CD4-positive, alpha-beta T cell treated with Interleukin-12 subunit alpha and Interleukin-12 subunit beta, for 1 hour (primary cell): ENCODE measurements around the gene BRIX1.
"Not testable (repeated sequence)": the region's sequence is repeated elsewhere in the genome, so short reads cannot be mapped to it uniquely, and the experiment has no call there.

Source experiments
- DNase-seq: peaks from one replicate; pipeline ENCODE4 v3.0.0-alpha.2; 2020

BRIX1 gene

DNA sequence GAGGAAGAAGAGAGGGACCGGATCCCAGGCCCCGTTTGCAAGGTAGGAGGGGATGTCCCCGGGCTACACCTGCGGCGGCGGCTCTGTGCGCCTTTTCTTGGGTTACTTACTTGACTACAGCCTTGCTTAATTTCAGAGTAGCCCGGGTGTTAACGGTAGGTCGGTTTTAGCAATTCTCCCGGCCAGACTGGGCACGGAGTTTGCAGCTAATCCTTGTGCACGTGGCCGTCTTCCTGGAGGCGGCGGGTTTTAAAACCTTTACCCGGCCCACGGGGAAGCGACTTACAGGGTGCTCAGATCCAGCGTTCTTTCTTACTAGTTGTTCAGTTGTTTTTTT lies 313 bp downstream of the BRIX1 start:
- DNase-seq, result no peak

DNA sequence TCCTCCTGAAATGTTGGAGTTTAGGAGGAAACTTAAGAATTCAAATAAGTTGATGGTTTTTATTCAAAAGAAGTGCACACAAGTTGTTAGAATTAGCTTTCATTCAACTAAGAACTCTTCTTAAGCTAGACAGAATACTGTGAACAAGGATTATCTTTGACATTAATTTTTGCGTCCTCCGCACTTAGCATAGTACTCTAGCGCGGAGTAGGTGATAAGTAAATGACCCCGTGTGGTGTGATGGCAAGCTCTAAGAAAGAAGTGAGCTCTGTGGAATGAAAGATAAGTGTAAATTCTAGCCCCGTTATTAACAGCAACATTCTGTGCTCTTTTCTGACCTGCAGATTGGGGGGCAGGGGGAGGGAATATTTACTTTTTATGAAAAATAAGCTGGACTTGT lies 1.0 kb downstream of the BRIX1 start:
- DNase-seq, result no peak

DNA sequence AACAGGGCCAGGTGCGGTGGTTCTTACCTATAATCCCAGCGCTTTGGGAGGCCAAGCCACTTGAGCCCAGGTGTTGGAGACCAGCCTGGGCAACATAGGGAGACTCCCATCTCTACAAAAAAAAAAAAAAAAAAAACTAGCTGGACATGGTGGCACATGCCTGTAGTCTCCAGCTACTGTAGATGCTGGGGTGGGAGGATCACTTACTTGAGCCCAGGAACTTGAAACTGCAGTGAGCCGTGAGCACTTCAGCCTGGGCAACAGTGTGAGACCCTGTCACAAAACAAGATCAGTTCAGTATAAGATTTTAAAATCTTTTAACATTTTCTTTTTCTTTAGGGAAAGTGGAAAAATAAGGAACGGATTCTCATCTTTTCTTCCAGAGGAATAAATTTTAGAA lies 2.5 kb downstream of the BRIX1 start:
- DNase-seq, result no peak

DNA sequence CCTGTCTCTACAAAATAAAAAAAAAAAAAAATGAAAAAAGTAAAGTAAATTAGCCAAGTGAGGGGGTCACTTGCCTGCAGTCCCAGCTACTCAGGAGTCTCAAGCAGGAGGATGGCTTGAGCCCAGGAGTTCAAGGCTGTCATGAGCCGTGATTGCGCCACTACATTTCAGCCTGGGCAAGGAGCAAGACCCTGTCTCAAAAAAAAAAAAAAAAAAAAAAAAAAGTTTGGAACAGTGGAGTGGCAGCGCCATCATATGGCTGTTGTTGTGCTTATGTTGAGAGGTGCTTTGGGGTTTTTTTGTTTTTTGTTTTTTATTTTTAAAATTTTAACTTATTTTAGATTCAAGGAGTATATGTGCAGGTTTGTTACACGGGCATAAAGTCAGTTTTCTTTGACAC lies 3.6 kb downstream of the BRIX1 start:
- DNase-seq, result no peak

DNA sequence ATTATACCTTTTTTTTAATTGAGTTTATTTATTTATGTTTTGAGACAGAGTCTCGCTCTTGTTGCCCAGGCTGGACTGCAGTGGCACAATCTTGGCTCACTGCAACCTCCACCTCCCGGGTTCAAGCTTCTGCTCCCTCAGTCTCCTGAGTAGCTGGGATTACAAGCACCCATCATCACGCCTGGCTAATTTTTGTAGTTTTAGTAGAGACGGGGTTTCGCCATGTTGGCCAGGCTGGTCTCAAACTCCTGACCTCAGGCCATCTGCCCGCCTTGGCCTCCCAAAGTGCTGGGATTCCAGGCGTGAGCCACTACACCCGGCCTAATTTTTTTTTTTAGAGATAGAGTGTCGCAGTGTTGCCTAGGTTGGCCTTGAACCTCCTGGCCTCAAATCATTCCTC lies 7.7 kb downstream of the BRIX1 start:
- DNase-seq, result not testable (repeated sequence)

DNA sequence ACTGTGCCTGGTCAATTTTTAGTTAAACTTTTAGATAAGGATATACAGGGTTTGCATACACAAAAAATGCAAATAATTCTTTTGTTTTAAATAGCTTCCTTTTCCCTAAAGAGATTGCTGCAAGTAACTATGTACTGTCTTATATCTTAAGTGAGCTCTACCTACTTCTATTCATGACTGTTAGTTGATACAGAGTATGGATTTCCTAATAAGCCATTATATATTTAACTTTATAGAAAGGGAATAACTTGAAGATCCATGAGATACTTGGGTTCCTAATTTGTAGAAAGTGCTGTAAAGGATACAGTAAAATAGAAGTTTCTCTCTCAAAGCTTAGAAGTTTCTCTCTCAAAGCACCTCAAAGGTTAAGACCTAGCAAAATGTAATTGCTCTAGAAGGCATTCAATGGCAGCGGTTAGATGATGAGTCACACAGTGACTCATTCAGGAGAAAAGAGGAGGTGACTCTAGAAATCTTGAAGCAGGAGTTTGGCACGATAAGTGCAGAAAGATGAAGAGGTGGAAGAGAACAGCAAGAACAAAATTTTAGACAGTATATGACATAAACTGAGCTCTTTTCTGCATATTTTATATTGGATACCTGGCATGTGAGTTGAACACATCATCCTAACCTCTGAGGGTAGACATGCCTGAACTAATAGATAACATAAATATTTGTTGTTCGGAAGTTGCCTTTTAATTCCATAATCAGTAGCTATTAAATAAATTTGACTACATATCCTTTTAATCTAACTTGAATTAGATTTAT lies 8.4 kb downstream of the BRIX1 start:
- DNase-seq, result peak; percentile 9

DNA sequence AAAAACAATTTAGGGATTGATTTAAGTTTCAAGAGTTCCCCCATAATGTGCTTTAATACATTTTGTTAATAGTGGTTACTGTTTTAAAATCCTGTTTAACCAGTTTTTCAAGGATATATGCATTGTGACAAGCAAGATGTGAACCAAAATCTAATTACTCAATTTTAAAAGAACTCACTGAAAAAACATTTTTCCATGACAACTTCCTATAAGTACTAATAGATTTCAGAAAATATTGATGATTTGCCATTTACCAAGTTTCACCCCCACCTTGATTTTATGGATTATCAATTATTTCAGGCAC lies 8.9 kb downstream of the BRIX1 start:
- DNase-seq, result no peak

DNA sequence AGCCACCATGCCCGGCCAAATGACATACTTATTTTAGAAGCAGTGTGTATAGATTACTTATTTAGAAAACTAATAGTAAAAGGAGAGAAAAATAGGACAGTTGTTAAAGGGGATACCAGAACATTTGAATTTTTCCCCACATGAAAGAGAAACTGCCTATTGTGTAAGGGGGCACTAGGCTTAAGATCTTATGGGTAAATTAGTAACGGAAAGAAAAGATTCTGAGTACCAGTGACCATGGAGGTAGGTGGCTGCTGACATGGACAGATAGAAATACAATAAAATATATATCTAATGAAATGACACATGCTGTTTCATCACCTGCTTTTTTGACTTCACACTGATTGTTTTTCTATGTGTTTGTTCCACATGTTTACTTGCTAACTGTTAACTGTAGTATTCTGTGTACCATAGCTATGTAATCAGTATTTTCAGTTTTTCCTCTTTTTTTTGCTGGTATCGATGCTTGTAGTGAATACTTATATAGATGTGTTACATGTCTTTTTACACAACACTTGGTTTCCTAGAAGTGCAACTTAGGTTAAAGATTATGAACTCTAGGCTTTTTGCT lies 10.9 kb downstream of the BRIX1 start:
- no peak for DNase-seq

DNA sequence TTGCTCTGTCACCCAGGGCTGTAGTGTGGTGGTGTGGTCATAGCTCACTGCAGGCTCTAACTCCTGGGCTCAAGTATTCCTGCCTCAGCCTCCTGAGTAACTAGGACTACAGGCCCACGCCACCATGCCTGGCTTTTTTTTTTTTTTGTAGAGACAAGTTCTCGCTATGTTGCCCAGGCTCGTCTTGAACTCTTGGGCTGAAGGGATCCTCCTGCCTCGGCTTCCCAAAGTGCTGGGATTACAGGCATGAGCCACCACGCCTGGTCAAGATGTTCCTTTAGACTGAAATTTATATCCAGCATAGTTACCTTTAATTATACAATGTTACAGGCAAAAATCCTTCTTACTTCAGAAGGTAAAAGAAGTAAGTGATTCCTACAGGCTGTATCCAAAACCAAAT lies 12.3 kb downstream of the BRIX1 start:
- DNase-seq, result no peak

DNA sequence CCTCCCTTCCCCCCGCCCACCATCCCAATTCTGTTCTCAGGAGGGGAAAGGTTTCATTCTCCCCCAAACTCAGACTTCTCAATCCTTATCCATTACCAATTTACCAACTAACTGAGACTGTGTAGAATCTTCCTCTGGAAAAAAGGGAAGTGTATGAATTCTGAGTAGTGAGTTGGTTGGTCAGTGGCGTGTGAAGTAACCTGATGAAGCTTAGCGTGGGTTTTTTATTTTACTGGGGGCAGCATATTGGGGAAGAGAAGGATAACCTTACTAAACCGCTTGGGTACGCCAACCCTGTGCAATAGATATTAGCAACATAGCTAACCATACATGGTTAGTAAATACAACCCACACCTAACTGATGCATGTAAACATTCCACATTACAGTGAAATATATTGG lies 12.8 kb downstream of the BRIX1 start:
- DNase-seq, result no peak

DNA sequence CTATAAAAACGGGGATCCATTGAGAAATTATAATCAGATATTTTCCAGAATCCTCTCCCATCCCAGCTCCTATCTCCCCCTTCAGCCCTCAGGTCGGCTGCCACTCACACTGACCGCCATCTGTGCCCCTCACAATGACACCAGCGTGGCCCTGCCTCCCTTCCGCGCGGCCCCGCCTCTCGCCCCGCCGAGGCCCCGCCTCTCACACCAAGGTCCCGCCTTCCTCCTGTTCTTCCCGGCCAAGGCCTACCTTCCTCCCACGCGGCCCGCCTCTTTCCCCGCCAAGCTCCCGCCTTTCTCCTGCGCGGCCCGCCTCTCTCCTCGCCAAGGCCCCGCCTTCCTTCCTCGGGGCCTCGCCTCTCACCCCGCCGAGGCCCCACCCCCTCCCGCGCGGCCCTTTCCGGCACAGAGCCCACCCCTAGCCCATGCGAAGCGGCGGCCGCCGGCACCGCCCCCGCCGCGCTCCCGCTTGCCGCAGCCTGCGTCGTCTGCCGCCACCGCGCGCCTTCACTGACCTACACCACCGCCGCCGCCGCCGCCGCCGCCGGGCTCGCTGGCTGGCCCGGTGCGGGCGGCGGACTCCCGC lies 13.7 kb downstream of the BRIX1 start, which contains the start of gene DNAJC21:
Gene DNAJC21, plus strand, starts transcription at position 426 of the 586 bp plus-strand sequence. CDS start 261 bp downstream, outside the sequence.
- peak; percentile 98 for DNase-seq

DNA sequence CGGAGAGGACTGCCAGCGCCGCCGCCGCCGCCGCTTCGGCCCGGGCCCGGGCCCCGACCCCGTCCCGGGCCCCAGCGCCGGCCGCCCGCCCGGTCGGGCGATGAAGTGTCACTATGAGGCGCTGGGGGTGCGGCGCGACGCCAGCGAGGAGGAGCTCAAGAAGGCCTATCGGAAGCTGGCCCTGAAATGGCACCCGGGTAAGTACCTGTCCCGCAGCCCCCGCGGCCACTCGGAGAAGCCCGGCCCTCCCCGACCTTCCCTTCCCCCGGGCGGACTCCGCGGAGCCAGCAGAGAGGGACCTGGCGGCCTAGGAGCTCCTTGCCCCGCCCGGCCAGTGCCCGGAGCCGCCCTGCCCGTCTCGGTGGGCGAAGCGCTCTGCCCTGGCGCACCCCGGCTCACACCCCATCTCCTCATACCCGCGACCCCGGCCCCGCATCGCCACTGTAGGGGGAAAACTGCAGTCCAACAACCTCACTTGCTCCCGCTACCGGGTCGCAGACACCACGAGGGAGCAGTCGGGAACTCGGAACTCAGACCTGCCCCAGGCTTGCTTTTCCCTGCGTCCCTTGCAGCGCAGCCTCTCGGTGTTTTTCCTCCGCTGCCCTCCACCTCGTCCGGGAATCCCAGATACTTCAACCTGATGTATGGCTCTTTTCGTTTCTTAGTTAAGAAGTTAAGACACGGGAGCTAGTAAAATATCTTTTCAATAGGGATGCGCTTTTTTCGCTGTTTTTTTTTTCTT lies 14.4 kb downstream of the BRIX1 start:
- DNase-seq, result peak; percentile 86

DNA sequence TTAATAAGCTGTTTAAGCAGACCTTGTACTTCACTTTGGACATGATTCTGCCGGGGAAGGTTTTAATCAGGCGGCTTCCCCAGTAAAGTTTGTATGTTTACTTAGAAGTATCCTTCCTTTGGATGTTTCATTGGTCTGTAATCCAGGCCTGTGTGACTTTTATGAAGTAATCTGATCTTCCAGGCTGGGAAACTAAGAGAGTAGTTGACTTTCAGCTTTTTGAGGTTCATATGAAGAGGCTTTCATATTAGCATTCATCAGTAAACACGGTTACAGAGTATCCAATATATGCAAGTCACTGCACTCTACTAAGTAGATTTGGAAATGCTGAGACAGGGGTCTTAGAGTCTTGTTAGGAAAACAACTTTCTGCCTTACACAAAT lies 14.9 kb downstream of the BRIX1 start:
- no peak for DNase-seq

DNA sequence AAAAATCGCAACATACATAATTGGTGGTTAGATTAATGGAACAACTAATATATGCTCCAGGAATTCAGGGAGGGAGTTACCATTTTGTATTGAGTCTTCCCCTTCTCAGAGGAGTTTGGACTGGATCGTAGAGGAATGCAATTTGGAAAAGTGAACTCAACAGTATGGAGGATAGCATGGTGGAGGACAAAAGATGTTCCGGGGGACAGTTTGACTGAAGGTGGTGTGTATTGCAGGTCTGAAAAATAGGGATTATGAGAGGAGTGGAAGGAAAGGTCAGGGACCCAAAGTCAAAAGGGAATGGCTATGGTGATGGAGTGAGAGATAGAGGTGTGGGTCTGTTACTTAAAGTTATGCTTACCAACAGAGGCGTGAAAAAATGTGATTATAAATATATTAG lies 15.4 kb downstream of the BRIX1 start:
- DNase-seq, result no peak

DNA sequence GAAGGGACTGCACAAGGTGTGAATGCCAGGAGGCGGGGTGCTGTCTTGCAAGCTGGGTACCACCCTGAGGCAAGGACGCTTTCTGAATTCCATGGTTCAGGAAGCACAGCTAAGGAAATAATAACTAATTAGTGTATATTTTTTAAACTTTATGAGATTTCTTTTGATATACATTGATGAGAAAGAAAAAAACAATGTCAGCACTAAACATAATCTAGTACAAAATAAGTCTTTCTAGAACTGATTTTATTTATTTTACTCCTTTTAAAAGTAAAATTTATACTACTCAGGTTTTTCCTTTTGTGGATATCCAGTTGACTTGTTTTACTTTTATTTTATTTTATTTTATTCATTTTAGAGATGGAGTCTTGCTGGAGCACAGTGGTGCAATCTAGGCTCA lies 17.4 kb downstream of the BRIX1 start:
- DNase-seq, result no peak

DNA sequence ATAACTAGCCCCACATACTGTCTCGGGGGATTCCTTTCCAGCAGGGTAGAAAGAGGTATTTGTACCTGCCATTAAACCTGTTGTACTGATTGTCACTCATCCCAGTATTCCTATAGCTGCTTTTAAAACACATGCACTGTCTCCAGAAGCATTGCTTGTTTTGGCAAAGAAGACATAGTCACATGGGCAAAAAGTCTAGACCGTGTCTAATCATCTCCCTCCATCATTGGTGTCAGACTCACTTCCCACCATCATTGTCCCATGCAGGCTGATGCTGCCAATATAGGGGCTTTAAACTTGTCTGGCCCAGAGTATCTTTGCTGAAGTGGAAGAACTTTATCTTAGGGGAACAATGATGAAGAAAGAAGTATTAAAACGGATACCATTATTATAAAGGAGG lies 26.4 kb downstream of the BRIX1 start:
- DNase-seq, result no peak

DNA sequence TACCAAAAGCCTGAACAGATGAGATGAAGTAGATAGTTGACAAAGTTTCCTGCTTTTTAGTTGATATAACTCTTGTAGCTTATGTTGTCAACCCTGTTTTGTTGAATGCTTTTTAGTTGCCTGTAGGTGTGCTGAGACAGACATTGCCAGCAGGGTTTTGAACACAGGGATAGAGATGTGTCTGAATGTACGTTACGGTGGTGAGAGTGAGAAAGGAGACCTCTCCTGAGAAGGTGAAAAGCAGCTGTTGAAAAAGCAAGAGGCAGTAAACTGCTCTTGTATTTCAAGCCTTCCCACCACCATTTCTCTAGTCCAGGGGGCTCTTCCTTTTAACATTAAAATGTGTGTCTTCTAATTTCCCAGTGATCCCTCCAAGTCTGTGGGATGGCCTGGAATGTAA lies 28.5 kb downstream of the BRIX1 start:
- DNase-seq, result no peak

DNA sequence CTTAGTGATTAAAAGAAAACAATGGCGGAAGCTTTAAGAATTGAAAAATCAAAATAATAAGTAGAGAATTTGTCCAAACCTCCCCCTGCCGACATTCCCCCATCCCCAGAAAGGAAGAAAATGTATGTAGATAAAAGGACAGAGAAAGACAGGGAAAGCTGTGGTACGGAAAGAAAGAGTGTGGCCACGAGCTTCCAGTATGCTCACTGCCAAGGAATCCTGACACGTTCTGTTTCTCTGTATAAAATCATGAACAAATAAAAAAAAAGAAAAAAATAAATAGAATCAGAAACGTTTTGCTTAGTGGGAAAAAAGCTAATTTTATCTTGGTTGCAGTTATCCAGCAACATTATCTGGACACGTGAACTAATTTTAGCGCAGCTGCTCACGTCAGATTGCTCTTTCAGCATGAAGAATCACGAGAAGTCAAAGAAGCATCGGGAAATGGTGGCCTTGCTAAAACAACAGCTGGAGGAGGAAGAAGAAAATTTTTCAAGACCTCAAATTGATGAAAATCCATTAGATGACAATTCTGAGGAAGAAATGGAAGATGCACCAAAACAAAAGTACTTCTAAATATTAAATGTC lies 29.0 kb downstream of the BRIX1 start:
- DNase-seq, result no peak

DNA sequence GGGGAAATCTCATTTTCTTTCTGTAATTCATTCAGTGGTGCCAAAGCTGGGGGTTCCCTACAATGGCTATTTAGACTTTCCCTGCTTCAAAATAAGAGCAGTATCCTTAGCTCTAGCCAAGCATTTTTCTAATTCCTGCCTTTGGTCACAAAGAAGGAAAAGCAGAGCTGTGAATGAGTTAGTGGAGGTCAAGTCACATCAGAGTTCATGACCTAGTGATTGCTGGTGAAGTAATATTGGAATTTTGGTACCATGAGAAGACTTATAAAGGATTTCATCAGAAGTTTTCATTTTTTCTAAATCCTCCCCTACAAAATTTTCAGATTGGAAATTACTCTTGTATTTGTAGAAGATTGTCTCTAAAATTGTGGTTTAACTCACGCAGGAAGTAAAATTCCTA lies 41.8 kb downstream of the BRIX1 start:
- no peak for DNase-seq

DNA sequence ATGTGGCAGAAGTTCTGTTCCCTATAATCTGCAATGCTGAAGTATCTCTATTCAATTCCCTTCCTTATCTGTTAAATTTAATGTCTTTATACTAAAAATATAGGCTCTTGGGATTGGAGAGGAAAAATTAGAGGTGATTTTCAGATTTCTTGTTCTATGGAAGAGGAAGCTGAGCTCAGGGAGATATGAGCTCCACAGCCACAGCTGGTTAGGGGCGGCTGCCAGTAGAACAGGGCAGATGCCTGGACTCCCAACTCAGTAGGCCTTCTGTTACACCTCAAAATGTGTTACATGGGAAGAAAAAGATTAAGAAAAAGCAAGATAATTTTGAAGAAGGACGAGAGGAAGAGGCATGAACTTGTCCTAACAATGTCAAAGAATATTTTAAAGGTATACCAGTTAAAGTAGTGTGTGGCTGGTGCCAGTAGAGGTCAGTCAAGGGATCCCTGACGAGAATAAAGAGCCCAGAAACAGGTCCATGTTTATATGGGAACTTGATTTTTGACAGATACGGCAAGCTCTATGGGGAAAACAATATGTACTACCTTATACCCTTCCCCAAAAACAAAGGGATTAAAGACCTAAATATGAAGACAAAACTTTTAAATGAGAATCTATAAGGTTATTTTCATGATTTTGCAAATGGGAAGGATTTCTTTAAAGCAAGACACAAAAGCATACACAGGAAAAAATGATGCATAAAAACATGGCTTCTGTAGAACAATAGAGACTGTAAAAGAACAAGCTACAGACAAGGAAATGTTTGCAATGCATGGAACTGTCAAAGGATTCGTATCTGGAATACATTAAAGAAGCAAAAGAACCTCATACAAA lies 42.6 kb downstream of the BRIX1 start:
- peak; percentile 6 for DNase-seq

DNA sequence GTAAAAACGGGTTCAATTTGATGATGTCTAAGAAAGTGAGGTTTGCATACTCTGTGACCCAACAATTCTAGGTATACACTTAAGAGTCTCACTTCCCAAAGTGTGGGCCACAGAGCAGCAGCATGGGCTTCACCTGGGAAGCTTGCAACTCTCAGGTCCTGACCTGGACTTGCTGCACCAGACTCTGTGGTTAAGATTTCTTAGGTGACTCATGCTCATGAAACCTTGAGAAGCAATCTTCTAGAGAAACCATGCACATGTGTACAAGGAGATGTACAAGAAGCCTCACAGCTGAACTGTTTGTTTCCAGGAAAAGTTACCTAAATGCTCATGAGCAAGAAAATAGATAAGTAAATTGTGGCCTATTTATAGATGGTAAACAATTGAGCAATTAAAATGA lies 43.8 kb downstream of the BRIX1 start:
- no peak for DNase-seq

DNA sequence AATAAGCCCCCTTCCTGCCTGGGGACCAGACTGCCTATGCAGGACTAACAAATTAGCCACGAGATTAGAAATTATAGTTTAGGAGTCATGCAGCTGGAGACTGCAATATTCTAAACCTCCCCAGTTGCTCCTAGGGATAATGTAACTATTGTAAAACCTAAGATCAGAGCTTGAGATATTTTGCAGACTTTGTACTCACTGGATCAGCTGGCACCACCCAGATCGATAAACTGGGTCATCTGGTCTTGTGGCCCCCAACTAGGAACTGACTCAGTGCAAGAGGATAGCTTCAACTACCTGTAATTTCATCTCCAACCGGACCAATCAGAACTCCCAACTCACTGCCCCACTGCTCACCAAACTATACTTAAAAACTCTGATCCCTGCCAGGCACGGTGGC lies 52.0 kb downstream of the BRIX1 start:
- no peak for DNase-seq

DNA sequence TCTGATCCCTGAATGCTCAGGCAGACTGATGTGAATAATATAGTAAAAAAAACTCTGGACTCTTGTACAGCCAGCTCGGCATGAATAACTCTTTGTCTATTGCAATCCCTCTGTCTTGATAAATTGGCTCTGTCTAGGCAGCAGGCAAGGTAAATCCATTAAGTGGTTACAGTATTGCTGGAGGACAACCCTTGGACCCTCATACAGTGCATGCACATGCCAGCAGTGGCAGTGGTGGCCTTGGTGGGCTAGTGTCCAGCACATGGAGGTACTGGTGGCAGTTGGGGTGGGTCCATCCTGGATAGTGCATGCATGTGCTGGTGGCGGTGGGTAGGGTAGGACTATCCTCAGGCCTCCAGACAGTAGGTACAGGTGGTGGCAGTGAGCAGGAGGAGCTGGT lies 52.7 kb downstream of the BRIX1 start:
- no peak for DNase-seq
